OCI-LY1 (cell line): Measurements from ENCODE around the gene SEMA3C.

ENCODE experiments used
- EZH2 ChIP-seq: fragments of 200-600 bp; sonication (generic), shearing (Covaris generic); IDR thresholded peaks from 2 replicates; pipeline ENCODE4 v1.8.0; 2017; ENCODE audit warnings: borderline replicate concordance, mixed run types, mild to moderate bottlenecking, antibody characterized with exemption, low read length, moderate library complexity, mixed read lengths
- TF ChIP-seq, protein P1 (sequence below): fragments of 200-600 bp; sonication (generic), shearing (Covaris generic); IDR thresholded peaks from 2 replicates; pipeline ENCODE4 v1.5.1; 2017; ENCODE audit warnings: mild to moderate bottlenecking, antibody characterized with exemption, low read length, moderate library complexity, mixed read lengths

DNA sequence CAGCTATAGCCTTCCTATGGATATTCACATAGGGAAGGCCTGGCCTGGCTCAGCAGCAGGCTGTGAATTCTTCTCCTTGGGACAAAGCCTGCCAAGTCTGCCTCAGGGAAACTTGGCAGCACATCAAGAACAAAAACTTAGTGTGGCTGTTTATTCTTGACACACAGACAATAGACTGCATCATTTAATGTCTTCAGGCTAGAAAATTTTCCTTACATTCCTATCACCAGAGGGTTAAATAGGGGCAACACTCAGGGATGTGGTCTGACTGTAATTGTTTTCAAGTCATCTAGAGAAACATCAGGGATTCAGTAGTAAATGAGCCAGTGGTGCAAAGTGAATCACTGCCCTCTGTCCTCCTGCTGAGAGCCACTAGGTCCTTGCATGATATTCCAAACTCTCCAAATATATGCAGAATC lies 137.3 kb downstream of the SEMA3C start:
- TF ChIP-seq EZH2 = no peak
- TF ChIP-seq, protein P1, sequence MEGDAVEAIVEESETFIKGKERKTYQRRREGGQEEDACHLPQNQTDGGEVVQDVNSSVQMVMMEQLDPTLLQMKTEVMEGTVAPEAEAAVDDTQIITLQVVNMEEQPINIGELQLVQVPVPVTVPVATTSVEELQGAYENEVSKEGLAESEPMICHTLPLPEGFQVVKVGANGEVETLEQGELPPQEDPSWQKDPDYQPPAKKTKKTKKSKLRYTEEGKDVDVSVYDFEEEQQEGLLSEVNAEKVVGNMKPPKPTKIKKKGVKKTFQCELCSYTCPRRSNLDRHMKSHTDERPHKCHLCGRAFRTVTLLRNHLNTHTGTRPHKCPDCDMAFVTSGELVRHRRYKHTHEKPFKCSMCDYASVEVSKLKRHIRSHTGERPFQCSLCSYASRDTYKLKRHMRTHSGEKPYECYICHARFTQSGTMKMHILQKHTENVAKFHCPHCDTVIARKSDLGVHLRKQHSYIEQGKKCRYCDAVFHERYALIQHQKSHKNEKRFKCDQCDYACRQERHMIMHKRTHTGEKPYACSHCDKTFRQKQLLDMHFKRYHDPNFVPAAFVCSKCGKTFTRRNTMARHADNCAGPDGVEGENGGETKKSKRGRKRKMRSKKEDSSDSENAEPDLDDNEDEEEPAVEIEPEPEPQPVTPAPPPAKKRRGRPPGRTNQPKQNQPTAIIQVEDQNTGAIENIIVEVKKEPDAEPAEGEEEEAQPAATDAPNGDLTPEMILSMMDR = no peak
